ENCODE results near the gene ORC1. TPM values are rescaled to one million over a fixed set of nuclear protein-coding genes. Genes with fewer than 3 reads are reported as not detected.

Gene ORC1
- total RNA-seq, 1 experiment from 2014 or later: 25.6 TPM

- intact Hi-C loops (cut with micrococcal nuclease): no loop called here
- H4K20me1 ChIP-seq (ENCODE audit: insufficient read depth): no peaks in the 10 kb centered on the region
- RAD21 ChIA-PET (ENCODE audit: low non-redundant PET in 1 of 2, low total read pairs in 2 of 2, uncharacterized antibody in 2 of 2, unreplicated experiment in 2 of 2): no interaction called here
- peaks cover 12 to 17% of the 10 kb centered on the region in 2 experiments for H3K36me3 ChIP-seq (ENCODE audit: control insufficient read depth in 1 of 2, insufficient read depth in 2 of 2, low read length in 2 of 2)
- no peaks in the 10 kb centered on the region for H3K4me1 ChIP-seq (ENCODE audit: control insufficient read depth in 1 of 2, insufficient read depth in 2 of 2, low read length in 2 of 2)
- no peak overlapping the region for H3K9ac ChIP-seq (ENCODE audit: low read length)
- POLR2A ChIA-PET: no interaction called here
- no peak overlapping the region for H3K4me2 ChIP-seq (ENCODE audit: low read length)
- ATAC-seq (no peak), DNase-seq (ENCODE audit: low read depth, low spot score) (no peak)
- H3K79me2 ChIP-seq (ENCODE audit: insufficient read depth, low read length): no peaks in the 10 kb centered on the region
- H3K27me3 ChIP-seq (ENCODE audit: insufficient read depth, low read length): no peaks in the 10 kb centered on the region
- no peak overlapping the region for H3K4me3 ChIP-seq (replicated peaks in 1 of 2; ENCODE audit: low read depth in 1 of 2, low read length in 2 of 2)
- CTCF ChIA-PET: no interaction called here
- H3K27ac ChIP-seq (ENCODE audit: low read depth, low read length): no peak overlapping the region
- H2AFZ ChIP-seq (ENCODE audit: low read depth, low read length, poor library complexity, severe bottlenecking): no peak overlapping the region
- TF ChIP-seq EGR1 (IDR thresholded peaks at IDR 0.05; ENCODE audit: low read depth) (no peak), REST (IDR thresholded peaks at IDR 0.05; ENCODE audit: low read depth) (no peak), ELF1 (IDR thresholded peaks at IDR 0.05; ENCODE audit: borderline replicate concordance, low read depth) (no peak), EZH2phosphoT487 (IDR thresholded peaks at IDR 0.05; ENCODE audit: borderline replicate concordance) (no peak), ZNF274 (IDR thresholded peaks at IDR 0.05; ENCODE audit: low read depth, low read length) (no peak), FOSL1 (IDR thresholded peaks at IDR 0.05; ENCODE audit: low read depth) (no peak), POLR2A (IDR thresholded peaks at IDR 0.05; ENCODE audit: borderline replicate concordance, extremely low read depth, insufficient read depth, insufficient read length) (no peak), EZH2 (IDR thresholded peaks at IDR 0.05) (no peak), JUND (IDR thresholded peaks at IDR 0.05) (no peak), MAX (IDR thresholded peaks at IDR 0.05) (no peak), SP1 (IDR thresholded peaks at IDR 0.05; ENCODE audit: low read depth) (no peak), ZFX (IDR thresholded peaks at IDR 0.05) (no peak), SIN3A (IDR thresholded peaks at IDR 0.05; ENCODE audit: low read depth) (no peak), TCF7L2 (IDR thresholded peaks at IDR 0.05; ENCODE audit: borderline replicate concordance, extremely low read depth, insufficient read depth, insufficient read length) (no peak), CBX3 (IDR thresholded peaks at IDR 0.05; ENCODE audit: low read depth) (no peak), ZBTB33 (IDR thresholded peaks at IDR 0.05; ENCODE audit: extremely low read depth, insufficient replicate concordance, low read length) (no peak), POLR2AphosphoS5 (IDR thresholded peaks at IDR 0.05; ENCODE audit: low read depth, low read length) (no peak), RAD21 (IDR thresholded peaks at IDR 0.05; ENCODE audit: low read depth) (no peak), SRF (IDR thresholded peaks at IDR 0.05; ENCODE audit: low read depth) (no peak)
- no peaks in the 10 kb centered on the region for H3K9me2 ChIP-seq (ENCODE audit: insufficient read depth)
- H3K9me3 ChIP-seq (ENCODE audit: control insufficient read depth in 1 of 2, insufficient read depth in 1 of 2, low read depth in 1 of 2, low read length in 2 of 2): no peaks in the 10 kb centered on the region
- no TSS peak for BruUV-seq (replicated peaks)
Measured at GRCh38 chr1:52432807-52433206, 28.6 kb upstream of the ORC1 start.

All from HCT116 (cell line).